HG02973 (cell line): ENCODE data around the gene MYO18B.
"Not testable (repeated sequence)": the region's sequence is repeated elsewhere in the genome, so short reads cannot be mapped to it uniquely, and the experiment has no call there.

Source experiments
- ATAC-seq: cut with Tn5 transposase; IDR thresholded peaks from one replicate; pipeline ENCODE4 v1.9.1; 2021; ENCODE audit warnings: moderate library complexity; ENCODE audit not compliant: unreplicated experiment

The MYO18B gene

GRCh38 chr22:25741692-25742626, at the start of gene MYO18B:
Gene MYO18B, plus strand, starts transcription at chr22:25742188. Its CDS starts 18,905 bp downstream, at chr22:25761093.
- ATAC-seq, result no peak

DNA sequence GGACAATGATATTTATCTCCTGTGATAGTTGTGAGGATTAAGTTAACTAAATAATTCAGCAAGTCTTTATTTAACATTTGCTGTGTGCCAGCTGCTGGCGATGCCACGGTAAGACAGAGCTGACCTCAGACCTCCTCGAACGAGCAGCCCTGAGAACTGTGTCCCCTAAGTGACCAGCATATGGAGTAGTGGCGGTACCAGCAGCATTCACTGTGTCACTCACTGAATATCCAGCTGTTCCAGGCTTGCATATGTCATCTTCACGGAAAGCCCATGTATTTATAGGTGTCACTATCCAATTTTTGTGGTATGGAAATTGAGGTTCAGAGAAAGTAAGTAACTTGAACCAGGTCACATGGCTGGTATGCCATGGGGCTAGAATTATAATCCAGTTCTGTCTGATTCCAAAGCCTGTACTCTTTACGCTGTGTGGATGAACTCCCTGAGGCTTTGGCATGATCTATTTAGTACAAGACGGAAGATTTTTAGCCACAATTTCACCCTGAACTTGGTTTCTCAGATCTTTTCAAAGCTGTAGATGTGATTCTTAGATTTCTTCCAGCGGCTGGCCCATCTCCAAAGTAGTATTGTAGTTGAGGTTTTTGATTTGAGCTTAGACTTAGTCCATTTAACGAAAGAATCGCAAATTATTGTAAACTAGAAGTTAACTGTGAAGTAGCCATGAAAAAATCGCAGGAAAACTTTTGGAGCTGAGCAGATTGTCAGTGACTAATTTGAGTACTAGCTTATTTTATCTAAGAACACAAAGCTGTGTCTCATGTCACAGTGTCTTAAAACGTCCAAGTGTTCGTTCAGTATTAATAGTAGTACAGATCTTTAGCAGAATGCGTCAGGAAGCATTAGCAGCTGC, 49.4 kb upstream of the MYO18B start:
- ATAC-seq, result no peak

- ATAC-seq, result no peak
Observed at GRCh38 chr22:25693268-25693565, 48.8 kb upstream of the MYO18B start.

- ATAC-seq, result no peak
Observed at GRCh38 chr22:25694196-25694907, 47.6 kb upstream of the MYO18B start.

GRCh38 chr22:25695146-25695545, 46.8 kb upstream of the MYO18B start:
- ATAC-seq, result no peak

DNA sequence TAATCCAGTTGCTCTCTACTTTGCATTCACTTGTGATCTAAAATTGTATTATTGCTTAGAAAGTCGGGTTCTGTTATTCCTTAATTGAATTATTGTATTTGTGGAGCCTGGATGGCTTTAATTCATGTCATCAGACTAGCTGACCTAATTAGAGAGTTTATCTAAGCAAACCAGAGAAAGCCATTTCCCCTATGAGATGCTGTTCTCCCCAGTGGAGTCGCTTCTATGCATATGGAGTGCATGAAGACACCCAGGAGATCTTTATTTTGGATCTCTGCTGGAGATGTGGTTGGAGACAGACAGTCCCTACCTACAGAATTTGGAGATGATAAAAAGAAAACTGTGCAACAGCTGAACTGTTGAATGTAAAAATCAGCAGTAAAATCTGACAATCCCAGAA, 45.2 kb upstream of the MYO18B start:
- ATAC-seq, result no peak

DNA sequence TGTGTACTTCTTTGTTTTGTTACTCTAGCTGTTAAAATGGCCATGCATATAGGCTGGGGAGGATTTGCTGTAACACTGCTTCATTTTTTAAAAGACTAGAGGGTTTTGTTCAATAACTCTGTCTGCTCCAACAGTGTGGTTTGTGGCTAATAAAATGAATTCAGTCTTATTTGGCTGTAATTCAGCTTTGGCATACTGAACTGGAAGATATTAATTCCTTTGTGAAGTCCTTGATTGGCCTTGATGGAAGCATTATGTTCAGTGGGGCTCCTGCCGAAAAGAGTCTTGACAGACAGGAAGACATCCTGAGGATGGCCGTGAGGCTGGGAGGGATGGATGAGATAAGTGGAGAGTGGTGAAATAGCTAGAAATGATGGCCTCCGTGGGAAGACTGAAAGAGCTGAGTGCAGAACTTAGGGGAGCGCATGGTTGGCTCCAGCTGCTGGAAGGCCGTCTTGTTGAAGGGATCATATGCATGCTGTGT, 44.8 kb upstream of the MYO18B start:
- no peak for ATAC-seq

DNA sequence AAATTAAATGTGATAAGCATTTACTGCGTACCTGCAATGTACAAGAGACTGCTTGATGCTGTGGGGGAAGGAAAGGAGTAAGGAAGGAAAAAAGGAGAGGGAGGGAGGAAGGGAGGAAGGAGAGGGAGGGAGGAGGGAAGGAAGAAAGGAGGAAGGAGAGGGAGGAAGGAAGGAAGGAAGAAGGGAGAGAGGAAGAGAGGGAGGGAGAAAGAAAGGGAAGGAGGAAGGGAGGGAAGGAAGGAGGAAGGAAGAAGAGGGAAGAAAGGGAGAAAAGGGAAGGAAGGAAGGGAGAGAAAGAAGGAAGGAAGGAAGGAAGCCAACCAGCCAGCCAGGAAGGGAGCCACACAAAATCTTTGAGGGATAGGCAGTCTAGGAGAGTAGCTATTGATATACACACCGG, 44.0 kb upstream of the MYO18B start:
- no peak for ATAC-seq

GRCh38 chr22:25698461-25698860, 43.5 kb upstream of the MYO18B start:
- no peak for ATAC-seq

DNA sequence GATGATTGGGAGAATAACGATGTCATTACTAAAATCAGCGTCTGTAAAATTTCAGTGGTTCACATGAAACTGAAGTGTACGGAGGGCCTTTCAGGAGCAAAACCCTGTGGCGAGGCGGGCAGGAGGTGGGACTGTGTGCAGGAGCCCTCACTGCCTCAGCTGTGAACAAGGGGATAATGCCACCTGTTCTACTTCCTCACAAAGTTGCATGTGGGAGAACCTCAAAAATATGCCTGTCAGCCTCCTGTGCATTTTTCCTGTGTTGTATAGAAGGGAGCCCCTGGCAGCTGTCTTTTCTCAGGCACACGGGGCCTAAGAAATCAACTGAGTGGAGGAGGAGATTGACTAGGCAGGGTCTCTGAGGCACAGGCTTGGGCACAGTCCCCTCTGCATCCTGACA, 43.0 kb upstream of the MYO18B start:
- no peak for ATAC-seq

DNA sequence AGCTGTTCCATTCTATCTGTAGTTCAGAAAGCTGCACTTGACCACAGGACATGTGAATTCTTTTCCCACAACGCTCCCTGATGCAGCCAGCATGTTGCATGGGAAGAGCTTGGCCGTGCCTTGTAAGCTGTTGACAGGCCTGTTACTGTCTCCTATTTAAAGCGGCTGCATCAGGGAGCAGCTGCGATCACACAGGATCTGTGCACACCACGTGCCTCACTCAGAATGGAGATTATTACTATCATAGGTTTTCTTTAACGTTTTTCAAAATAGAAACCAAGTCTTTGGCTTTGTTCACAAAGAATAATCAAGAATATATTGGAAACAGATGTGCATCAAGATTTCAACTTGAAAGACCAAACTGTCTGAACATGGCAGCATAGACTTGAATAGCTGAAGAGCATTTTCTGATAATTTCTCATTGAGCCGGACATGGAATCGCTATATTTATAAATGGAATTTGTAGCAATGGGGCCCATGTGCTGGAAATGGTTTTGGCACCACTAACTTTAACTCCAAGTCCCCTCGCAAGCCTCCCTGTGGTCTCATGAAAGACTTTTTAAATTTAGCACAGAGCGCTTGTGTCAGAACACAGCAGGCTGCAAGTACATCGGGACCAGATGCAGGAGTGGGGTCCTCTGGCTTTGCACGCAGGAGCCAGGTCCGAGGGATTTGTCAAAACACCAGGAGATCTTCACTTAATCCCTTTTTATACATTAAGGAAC, 40.8 kb upstream of the MYO18B start:
- ATAC-seq, result no peak

DNA sequence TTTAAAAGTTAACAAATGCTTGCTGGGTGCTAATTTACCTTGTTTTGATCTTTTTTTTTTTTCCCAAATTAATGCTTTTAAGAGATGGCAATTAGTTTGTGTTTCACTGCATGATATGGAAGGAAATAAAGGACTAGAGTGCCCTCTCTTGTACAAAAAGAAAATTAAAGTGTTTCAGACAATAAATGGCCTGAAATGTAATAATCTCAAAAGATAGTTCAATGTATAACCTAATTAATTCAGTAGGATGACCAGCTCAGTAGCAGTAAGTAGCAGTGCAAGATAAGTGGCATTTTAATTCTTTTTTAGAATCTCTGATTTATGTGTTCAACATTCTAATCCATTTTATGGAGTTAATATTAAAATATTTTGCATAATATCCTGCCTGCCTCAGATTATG, 39.9 kb upstream of the MYO18B start:
- ATAC-seq, result no peak

DNA sequence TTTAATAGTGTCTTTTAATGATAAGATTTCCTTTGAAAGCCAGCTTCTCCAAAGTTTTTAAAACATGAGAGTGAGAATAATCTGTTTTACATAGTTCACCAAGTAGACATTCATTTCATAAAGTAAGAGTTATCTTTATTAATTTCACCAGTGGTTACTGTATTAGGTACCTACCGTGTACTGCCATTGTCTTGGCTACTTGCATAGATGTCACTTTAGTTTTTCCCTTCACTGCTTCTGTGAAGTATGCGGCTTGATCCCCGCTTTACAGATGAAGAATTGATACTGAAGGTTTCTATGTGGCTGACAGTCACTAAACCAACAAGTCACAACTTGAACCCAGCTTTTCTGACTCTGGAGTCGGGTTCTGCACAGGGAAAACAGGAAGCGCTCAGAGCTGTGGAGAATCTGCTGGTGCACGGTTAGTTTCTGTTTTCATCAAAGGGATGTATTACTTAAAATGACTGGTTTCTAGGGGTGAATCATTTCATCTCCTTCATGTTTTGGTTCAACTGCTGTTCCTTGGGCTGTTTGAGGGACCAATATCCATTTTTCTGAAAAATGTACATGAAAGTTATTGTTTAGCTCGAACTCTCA, 39.3 kb upstream of the MYO18B start:
- ATAC-seq, result no peak

GRCh38 chr22:25704701-25705100, 37.3 kb upstream of the MYO18B start:
- ATAC-seq, result no peak

DNA sequence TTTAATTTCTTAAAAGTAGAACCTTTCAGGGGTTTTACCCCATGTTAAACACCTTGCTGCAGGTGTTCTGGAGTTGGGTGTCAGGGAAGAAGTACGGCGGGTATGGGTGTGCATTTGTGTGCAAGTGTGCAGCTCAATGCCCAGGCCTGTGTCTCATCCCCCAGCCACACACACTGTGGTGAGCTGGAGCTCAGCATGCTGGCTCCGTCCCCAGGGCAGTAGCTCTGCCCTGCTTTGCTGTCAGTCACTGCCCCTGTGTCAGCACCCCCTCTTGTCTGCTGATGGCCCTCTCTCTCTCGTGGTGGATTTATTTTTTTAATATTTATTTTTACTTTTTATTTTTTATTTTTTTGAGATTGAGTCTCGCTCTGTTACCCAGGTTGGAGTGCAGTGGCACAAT, 35.8 kb upstream of the MYO18B start:
- no peak for ATAC-seq

DNA sequence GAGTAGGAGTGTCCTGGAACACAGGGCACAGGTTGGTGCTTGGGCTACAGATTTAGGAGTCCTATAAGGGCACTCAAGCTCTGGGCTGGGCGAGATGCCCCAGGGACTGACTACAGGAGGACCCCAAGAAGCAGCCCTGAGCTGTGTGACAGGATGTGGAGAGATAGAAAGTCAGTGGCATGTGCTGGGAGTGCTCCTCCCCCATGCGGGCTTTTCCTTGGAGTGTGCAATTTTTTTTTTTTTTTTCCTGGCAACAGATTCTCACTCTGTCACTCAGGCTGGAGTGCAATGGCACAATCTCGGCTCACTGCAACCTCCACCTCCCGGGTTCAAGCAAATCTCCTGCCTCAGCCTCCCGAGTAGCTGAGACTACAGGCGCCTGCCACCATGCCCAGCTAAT, 33.6 kb upstream of the MYO18B start:
- ATAC-seq, result not testable (repeated sequence)

- no peak for ATAC-seq
Observed at GRCh38 chr22:25709758-25710157, 32.2 kb upstream of the MYO18B start.

DNA sequence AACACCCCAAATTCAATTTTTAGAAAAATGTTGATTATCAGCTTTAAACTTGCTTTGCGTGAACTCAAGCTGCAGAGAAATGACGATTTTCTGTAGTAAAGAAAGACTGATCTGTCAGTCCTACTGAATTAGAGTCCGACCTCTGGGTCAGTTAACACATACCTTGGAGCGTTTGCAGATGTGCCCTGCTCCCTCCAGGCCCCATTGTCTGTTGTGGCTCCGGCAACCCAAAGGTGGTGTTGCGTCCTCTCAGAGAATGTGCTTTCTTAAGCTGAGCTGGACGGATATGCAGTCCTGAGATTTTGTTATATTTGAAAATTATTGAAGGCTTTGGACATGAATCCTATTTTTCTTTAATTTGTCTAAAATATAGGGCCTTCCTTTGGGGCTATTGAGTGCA, 31.5 kb upstream of the MYO18B start:
- ATAC-seq, result no peak

- no peak for ATAC-seq
Observed at GRCh38 chr22:25711491-25711890, 30.5 kb upstream of the MYO18B start.
